Activated CD4-positive, alpha-beta T cell treated with anti-CD3 and anti-CD28 coated beads, Interleukin-2, amount 10 ng/mL, durations not matched to agents 7 days and 5 days (primary cell): Measurements from ENCODE around the gene CHCHD3. TPM values are rescaled to one million over a fixed set of nuclear protein-coding genes. Genes with fewer than 3 reads are reported as not detected.

Experiments
- CTCF ChIA-PET: fragments of 350-600 bp; sonication (Branson Sonifier 250); formaldehyde crosslinking; loops from one replicate; lab custom pipeline; 2021; ENCODE audit warnings: antibody characterized with exemption; lab: Charles Lee
- POLR2A ChIA-PET: fragments of 350-600 bp; sonication (Branson Sonifier 250); formaldehyde crosslinking; loops from one replicate; lab custom pipeline; 2021; ENCODE audit warnings: antibody characterized with exemption; lab: Charles Lee
- DNase-seq: peaks from one replicate; pipeline ENCODE4 v3.0.0-alpha.2; 2020
- H3K27ac Mint-ChIP-seq: one replicate; pipeline ENCODE4 v1.8.0; 2021; ENCODE audit warnings: mild to moderate bottlenecking, moderate library complexity, mixed read lengths
- H3K27me3 Mint-ChIP-seq: one replicate; pipeline ENCODE4 v1.8.0; 2021; ENCODE audit warnings: mixed read lengths
- H3K36me3 Mint-ChIP-seq: one replicate; pipeline ENCODE4 v1.8.0; 2021; ENCODE audit warnings: low read depth, mixed read lengths
- H3K4me1 Mint-ChIP-seq: one replicate; pipeline ENCODE4 v1.8.0; 2021; ENCODE audit warnings: mixed read lengths
- H3K4me3 Mint-ChIP-seq: one replicate; pipeline ENCODE4 v1.8.0; 2021; ENCODE audit warnings: mild to moderate bottlenecking, moderate library complexity, mixed read lengths
- H3K9me3 Mint-ChIP-seq: one replicate; pipeline ENCODE4 v1.8.0; 2021; ENCODE audit warnings: mixed read lengths
- total RNA-seq, 2 experiments: library from RNA; stranded (reverse); gene quantifications; one replicate each; pipeline ENCODE4 v1.2.3, GENCODE V29; 2021

CHCHD3 gene
- total RNA-seq, 2 experiments from 2014 or later, result 47.4 to 49.2 TPM

GRCh38 chr7:132768099-132768498 is 313.8 kb downstream of the CHCHD3 start:
- CTCF ChIA-PET, result interaction anchor here (0.7 kb wide), 1 partner anchor 49 kb away, joined by 3 read pairs; no protein-coding TSS in a partner anchor
- peaks cover 14% of the 10 kb centered on the region for H3K9me3 Mint-ChIP-seq
- no peak overlapping the region for H3K27ac Mint-ChIP-seq
- POLR2A ChIA-PET, result no interaction called here
- H3K4me3 Mint-ChIP-seq, result no peak overlapping the region
- DNase-seq, result no peak
- H3K36me3 Mint-ChIP-seq, result peaks cover 7% of the 10 kb centered on the region
- H3K4me1 Mint-ChIP-seq, result peaks cover 19% of the 10 kb centered on the region
- H3K27me3 Mint-ChIP-seq, result no peaks in the 10 kb centered on the region

DNA sequence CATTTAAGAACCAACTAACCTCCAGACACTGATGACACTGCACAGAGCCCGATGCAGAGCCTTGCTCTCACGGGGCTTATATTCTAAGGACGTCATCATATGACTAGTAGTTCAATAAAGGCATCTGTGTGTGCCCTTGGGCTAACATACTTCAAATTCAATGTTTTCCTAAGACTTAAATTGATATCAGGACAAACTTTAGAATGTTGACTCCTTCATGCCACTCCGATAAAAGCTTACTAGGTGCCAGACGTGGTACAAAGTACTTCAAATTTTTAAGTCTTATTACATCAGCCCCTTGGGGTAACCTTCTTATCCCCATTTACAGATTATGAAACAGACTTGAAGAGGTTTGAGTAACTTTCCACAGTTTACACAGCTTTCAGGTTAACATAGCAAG is 314.5 kb downstream of the CHCHD3 start:
- no peak overlapping the region for H3K4me3 Mint-ChIP-seq
- peaks cover 19% of the 10 kb centered on the region for H3K4me1 Mint-ChIP-seq
- H3K36me3 Mint-ChIP-seq, result peaks cover 7% of the 10 kb centered on the region
- CTCF ChIA-PET, result interaction anchor here (0.7 kb wide), 1 partner anchor 48 kb away, joined by 3 read pairs; no protein-coding TSS in a partner anchor
- DNase-seq, result no peak
- no peaks in the 10 kb centered on the region for H3K27me3 Mint-ChIP-seq
- H3K27ac Mint-ChIP-seq, result no peak overlapping the region
- POLR2A ChIA-PET, result no interaction called here
- H3K9me3 Mint-ChIP-seq, result peaks cover 14% of the 10 kb centered on the region

DNA sequence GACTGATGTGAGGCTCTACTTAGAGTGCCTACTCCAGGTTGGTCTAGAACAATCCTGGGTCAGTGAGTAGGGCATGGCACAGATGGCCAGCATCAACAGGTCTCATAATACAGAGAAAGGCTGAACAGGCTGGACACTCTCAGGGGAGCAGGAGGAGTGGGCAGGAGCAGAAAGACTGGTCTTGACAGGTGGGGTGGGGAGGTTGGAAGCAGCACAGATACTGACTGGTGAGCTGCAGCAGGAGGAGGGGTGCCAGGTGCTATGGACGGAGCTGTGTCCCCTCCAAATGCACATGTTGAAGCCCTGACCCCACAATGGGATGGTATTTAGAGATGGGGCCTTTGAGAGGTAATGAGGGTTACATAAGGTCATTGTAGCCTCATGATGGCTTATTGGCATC is 315.2 kb downstream of the CHCHD3 start:
- POLR2A ChIA-PET, result no interaction called here
- H3K4me3 Mint-ChIP-seq, result no peak overlapping the region
- H3K36me3 Mint-ChIP-seq, result peaks cover 7% of the 10 kb centered on the region
- no peak overlapping the region for H3K27ac Mint-ChIP-seq
- peaks cover 12% of the 10 kb centered on the region for H3K9me3 Mint-ChIP-seq
- no peaks in the 10 kb centered on the region for H3K27me3 Mint-ChIP-seq
- no peak for DNase-seq
- H3K4me1 Mint-ChIP-seq, result peaks cover 16% of the 10 kb centered on the region
- CTCF ChIA-PET, result no interaction called here

- Mint-ChIP-seq H3K27ac (no peak overlapping the region), H3K27me3 (no peaks in the 10 kb centered on the region)
- no peak for DNase-seq
Observed at GRCh38 chr7:132765861-132766260, 316.0 kb downstream of the CHCHD3 start.

DNA sequence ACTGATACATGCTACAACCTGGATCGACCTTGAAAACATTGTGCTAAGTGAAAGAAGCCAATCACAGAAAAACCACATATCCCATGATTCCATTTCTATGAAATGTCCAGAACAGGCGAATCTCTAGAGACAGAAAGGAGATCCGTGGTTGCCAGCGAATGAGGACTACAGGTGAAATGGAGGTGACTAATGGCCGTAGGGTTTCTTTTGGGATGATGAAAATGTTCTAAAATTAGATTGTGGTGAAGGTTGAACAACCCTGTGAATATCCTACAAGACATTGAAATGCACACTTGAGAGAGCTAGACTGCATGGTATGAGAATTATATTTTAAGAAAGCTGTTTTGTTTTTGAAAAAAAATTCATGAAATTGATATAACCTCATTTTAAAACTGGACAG is 317.1 kb downstream of the CHCHD3 start:
- ChIA-PET CTCF (no interaction called here), POLR2A (no interaction called here)
- Mint-ChIP-seq H3K4me1 (no peaks in the 10 kb centered on the region), H3K27me3 (no peaks in the 10 kb centered on the region), H3K27ac (no peak overlapping the region), H3K36me3 (no peaks in the 10 kb centered on the region), H3K9me3 (peaks cover 9% of the 10 kb centered on the region), H3K4me3 (no peak overlapping the region)
- DNase-seq, result no peak

More at GRCh38 chr7:132765861-132766260, 316.0 kb downstream of the CHCHD3 start:
- CTCF ChIA-PET, result interaction anchor here (0.6 to 1.1 kb wide), 2 partner anchors 11 to 540 kb away, joined by 3 read pairs; no protein-coding TSS in a partner anchor
- Mint-ChIP-seq H3K9me3 (peaks cover 12% of the 10 kb centered on the region), H3K4me1 (peaks cover 8% of the 10 kb centered on the region), H3K4me3 (no peak overlapping the region), H3K36me3 (peaks cover 7% of the 10 kb centered on the region)
- POLR2A ChIA-PET, result no interaction called here

DNA sequence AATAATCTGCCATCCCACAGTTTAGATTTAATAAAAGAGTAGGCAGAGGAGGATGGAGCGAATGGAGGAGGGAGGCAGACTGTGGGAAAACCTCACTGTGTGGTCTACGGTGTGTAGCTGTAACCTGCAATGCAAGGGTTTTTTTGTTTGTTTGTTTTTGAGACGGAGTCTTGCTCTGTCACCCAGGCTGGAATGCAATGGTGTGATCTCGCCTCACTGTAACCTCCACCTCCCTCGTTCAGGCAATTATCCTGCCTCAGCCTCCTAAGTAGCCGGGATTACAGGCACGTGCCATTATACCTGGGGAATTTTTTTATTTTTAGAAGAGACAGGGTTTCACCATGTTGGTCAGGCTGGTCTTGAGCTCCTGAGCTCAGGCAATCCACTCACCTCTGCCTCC is 321.0 kb downstream of the CHCHD3 start:
- no peak for DNase-seq
- no peaks in the 10 kb centered on the region for H3K36me3 Mint-ChIP-seq
- no peak overlapping the region for H3K27ac Mint-ChIP-seq
- no peaks in the 10 kb centered on the region for H3K9me3 Mint-ChIP-seq
- no peaks in the 10 kb centered on the region for H3K27me3 Mint-ChIP-seq
- POLR2A ChIA-PET, result no interaction called here
- H3K4me3 Mint-ChIP-seq, result no peak overlapping the region
- CTCF ChIA-PET, result no interaction called here
- H3K4me1 Mint-ChIP-seq, result peaks cover 3% of the 10 kb centered on the region

DNA sequence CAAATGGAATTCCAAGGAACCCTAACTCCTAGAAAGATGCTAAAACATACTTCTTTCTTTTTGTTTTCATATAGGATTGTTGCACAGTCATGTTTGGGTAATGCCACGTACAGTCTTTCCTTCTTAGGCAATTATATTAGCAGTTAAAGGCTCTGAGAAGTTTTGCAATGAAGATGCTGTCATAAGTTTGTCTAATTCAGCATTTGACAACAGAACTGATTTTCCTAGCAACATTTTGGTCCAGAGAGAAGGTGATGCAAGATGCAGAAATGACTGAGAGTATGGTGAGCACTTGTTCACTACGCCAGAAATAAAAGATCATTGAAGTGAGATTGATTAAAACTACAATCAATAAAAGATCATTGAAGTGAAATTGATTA is 321.7 kb downstream of the CHCHD3 start:
- POLR2A ChIA-PET, result no interaction called here
- no peaks in the 10 kb centered on the region for H3K27me3 Mint-ChIP-seq
- H3K4me3 Mint-ChIP-seq, result no peak overlapping the region
- H3K27ac Mint-ChIP-seq, result no peak overlapping the region
- DNase-seq, result no peak
- CTCF ChIA-PET, result no interaction called here
- no peaks in the 10 kb centered on the region for H3K9me3 Mint-ChIP-seq
- H3K4me1 Mint-ChIP-seq, result peaks cover 3% of the 10 kb centered on the region
- H3K36me3 Mint-ChIP-seq, result no peaks in the 10 kb centered on the region

- no peaks in the 10 kb centered on the region for H3K9me3 Mint-ChIP-seq
- no peaks in the 10 kb centered on the region for H3K27me3 Mint-ChIP-seq
- no peak overlapping the region for H3K27ac Mint-ChIP-seq
- POLR2A ChIA-PET, result no interaction called here
- H3K4me3 Mint-ChIP-seq, result no peak overlapping the region
- peaks cover 3% of the 10 kb centered on the region for H3K4me1 Mint-ChIP-seq
- CTCF ChIA-PET, result no interaction called here
- no peak for DNase-seq
- no peaks in the 10 kb centered on the region for H3K36me3 Mint-ChIP-seq
Observed at GRCh38 chr7:132759482-132760243, 322.2 kb downstream of the CHCHD3 start.

DNA sequence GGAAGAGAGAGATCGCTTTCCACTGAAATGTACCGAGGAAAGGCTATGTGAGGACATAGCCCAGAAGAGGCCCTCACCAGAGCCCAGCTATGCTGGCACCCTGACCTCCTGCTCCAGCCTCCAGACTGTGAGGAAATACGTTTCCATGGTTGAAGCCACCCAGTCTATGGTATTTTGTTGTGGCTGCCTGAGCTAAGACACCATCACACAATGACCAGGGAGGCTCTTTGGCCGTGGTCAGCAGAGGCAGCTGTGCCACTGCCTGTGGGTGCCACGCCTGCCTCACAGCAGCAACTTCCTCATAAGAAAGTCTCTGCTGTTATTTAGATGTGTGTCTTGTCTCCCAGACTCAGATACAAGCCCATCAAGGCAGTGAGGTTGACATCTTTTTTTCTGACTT is 322.9 kb downstream of the CHCHD3 start:
- no peak overlapping the region for H3K27ac Mint-ChIP-seq
- no peak overlapping the region for H3K4me3 Mint-ChIP-seq
- no peaks in the 10 kb centered on the region for H3K36me3 Mint-ChIP-seq
- ChIA-PET CTCF (no interaction called here), POLR2A (no interaction called here)
- no peaks in the 10 kb centered on the region for H3K27me3 Mint-ChIP-seq
- peaks cover 3% of the 10 kb centered on the region for H3K4me1 Mint-ChIP-seq
- DNase-seq, result no peak
- H3K9me3 Mint-ChIP-seq, result no peaks in the 10 kb centered on the region

GRCh38 chr7:132757783-132758182 is 324.1 kb downstream of the CHCHD3 start:
- H3K27ac Mint-ChIP-seq, result no peak overlapping the region
- H3K9me3 Mint-ChIP-seq, result no peaks in the 10 kb centered on the region
- H3K4me3 Mint-ChIP-seq, result no peak overlapping the region

GRCh38 chr7:132756484-132756990 is 325.4 kb downstream of the CHCHD3 start:
- H3K4me1 Mint-ChIP-seq, result peaks cover 3% of the 10 kb centered on the region
- no peak overlapping the region for H3K4me3 Mint-ChIP-seq
- ChIA-PET POLR2A (no interaction called here), CTCF (no interaction called here)
- H3K36me3 Mint-ChIP-seq, result no peaks in the 10 kb centered on the region
- no peak for DNase-seq
- H3K27me3 Mint-ChIP-seq, result no peaks in the 10 kb centered on the region
- peak overlapping the region; percentile 58 for H3K27ac Mint-ChIP-seq
- no peaks in the 10 kb centered on the region for H3K9me3 Mint-ChIP-seq

More at GRCh38 chr7:132757783-132758182, 324.1 kb downstream of the CHCHD3 start:
- no peak for DNase-seq
- peaks cover 3% of the 10 kb centered on the region for H3K4me1 Mint-ChIP-seq
- no peaks in the 10 kb centered on the region for H3K27me3 Mint-ChIP-seq
- CTCF ChIA-PET, result no interaction called here
- POLR2A ChIA-PET, result no interaction called here
- H3K36me3 Mint-ChIP-seq, result no peaks in the 10 kb centered on the region

GRCh38 chr7:132755538-132756483 is 326.1 kb downstream of the CHCHD3 start:
- Mint-ChIP-seq H3K27ac (no peak overlapping the region), H3K36me3 (no peaks in the 10 kb centered on the region), H3K9me3 (no peaks in the 10 kb centered on the region), H3K4me1 (peaks cover 3% of the 10 kb centered on the region), H3K27me3 (no peaks in the 10 kb centered on the region), H3K4me3 (no peak overlapping the region)
- CTCF ChIA-PET, result no interaction called here
- DNase-seq, result no peak
- POLR2A ChIA-PET, result no interaction called here

DNA sequence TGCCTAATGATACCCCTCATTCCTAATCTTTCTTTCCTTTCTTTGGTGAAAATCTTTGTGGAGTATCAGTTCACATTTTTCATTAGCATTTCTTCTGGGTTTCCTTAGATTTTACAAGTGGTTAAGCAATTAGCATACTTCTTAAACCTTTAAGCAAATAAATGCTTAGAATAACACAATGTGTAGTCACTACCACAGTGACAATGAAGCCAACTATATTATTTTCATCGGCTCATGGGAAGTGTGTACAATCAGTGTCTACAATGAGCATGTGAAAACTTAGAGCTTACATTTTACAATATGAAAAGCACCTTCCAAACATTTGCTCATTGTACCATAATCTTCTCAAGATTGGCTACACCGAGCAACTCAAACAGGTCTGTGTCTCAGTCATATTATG is 329.5 kb downstream of the CHCHD3 start:
- no peaks in the 10 kb centered on the region for H3K36me3 Mint-ChIP-seq
- no peak overlapping the region for H3K4me3 Mint-ChIP-seq
- ChIA-PET POLR2A (no interaction called here), CTCF (no interaction called here)
- H3K4me1 Mint-ChIP-seq, result peaks cover 3% of the 10 kb centered on the region
- H3K27ac Mint-ChIP-seq, result no peak overlapping the region
- DNase-seq, result no peak
- no peaks in the 10 kb centered on the region for H3K9me3 Mint-ChIP-seq
- no peaks in the 10 kb centered on the region for H3K27me3 Mint-ChIP-seq
